ENCODE measurements around the gene RIN3.

- no peak for TF ChIP-seq CTCF (conservative IDR thresholded peaks at IDR 0.05)
- TF ChIP-seq EZH2 (IDR thresholded peaks at IDR 0.05; ENCODE audit: low read depth), result no peak
These were observed 111.2 kb downstream of the RIN3 start for GRCh38 chr14:92624764-92625163.
